Upper lobe of right lung (tissue), 1 donor: ENCODE results near the gene CHRM5. TPM values are rescaled to one million over a fixed set of nuclear protein-coding genes. Genes with fewer than 3 reads are reported as not detected.
A peak's percentile ranks its signal among the peaks of the same experiment; 100 is the strongest.
"Not testable (repeated sequence)": the region's sequence is repeated elsewhere in the genome, so short reads cannot be mapped to it uniquely, and the experiment has no call there.

ENCODE experiments used
- ATAC-seq: fragments of 200-7000 bp; cut with Tn5 transposase; one replicate; pipeline ENCODE4 v1.9.1; 2020; ENCODE audit warnings: mild to moderate bottlenecking, moderate library complexity
- DNase-seq: peaks from one replicate; pipeline ENCODE4 v3.0.0-alpha.2; 2020
- H3K27ac ChIP-seq: fragments of 200-600 bp; one replicate; pipeline ENCODE4 v1.8.0; 2022
- H3K27me3 ChIP-seq: fragments of 200-600 bp; one replicate; pipeline ENCODE4 v1.8.0; 2022; ENCODE audit warnings: mild to moderate bottlenecking
- H3K36me3 ChIP-seq: fragments of 200-600 bp; one replicate; pipeline ENCODE4 v1.8.0; 2022
- H3K4me1 ChIP-seq: fragments of 200-600 bp; one replicate; pipeline ENCODE4 v1.8.0; 2022
- H3K4me3 ChIP-seq: fragments of 200-600 bp; one replicate; pipeline ENCODE4 v1.8.0; 2022; ENCODE audit warnings: mild to moderate bottlenecking
- H3K9me3 ChIP-seq: fragments of 200-600 bp; one replicate; pipeline ENCODE4 v1.8.0; 2022
- CTCF ChIP-seq: fragments of 200-600 bp; IDR thresholded peaks from one replicate; pipeline ENCODE4 v1.8.0; 2022; ENCODE audit warnings: antibody characterized with exemption
- intact Hi-C: fragments of 100-400 bp; cut with DNase I; formaldehyde crosslinking; loops from one replicate; pipeline ENCODE4 v1.11.0; 2022
- total RNA-seq: library from RNA; stranded (reverse); fragmentation: NEBNext Ultra II Directional; extraction: Animal tissue kit (Norgen Biotek cat#: 25700); gene quantifications from one replicate; pipeline ENCODE4 v1.2.1, GENCODE V29; 2021
- donor health status: DM: no; HTN: yes; CAD: no; lungs with severe emphysema.

CHRM5 gene
- total RNA-seq, 1 donor from 2014 or later: not detected

GRCh38 chr15:33988384-33988783, 20.1 kb downstream of the CHRM5 start:
- Histone ChIP-seq H3K27me3 (no peaks in the 10 kb centered on the region), H3K27ac (no peak overlapping the region), H3K4me3 (no peak overlapping the region), H3K9me3 (no peaks in the 10 kb centered on the region), H3K4me1 (no peaks in the 10 kb centered on the region), H3K36me3 (no peaks in the 10 kb centered on the region)
- ATAC-seq (no peak), DNase-seq (no peak)
- TF ChIP-seq CTCF: no peak
- intact Hi-C loops: no loop called here

- H3K36me3 ChIP-seq: no peaks in the 10 kb centered on the region
- peak; percentile 12 for TF ChIP-seq CTCF
- no peak overlapping the region for H3K4me3 ChIP-seq
- intact Hi-C loops: no loop called here
- H3K9me3 ChIP-seq: no peaks in the 10 kb centered on the region
- DNase-seq (no peak), ATAC-seq (no peak)
- H3K27ac ChIP-seq: no peak overlapping the region
- H3K4me1 ChIP-seq: no peaks in the 10 kb centered on the region
- no peaks in the 10 kb centered on the region for H3K27me3 ChIP-seq
Measured at GRCh38 chr15:33994005-33994615, 25.8 kb downstream of the CHRM5 start.

- H3K27ac ChIP-seq, H3K4me1 ChIP-seq, H3K9me3 ChIP-seq, H3K4me3 ChIP-seq, DNase-seq, ATAC-seq, H3K36me3 ChIP-seq, H3K27me3 ChIP-seq, intact Hi-C loops: not testable (repeated sequence)
Measured at GRCh38 chr15:33995666-33996065, 27.4 kb downstream of the CHRM5 start.

GRCh38 chr15:34001536-34001935, 33.2 kb downstream of the CHRM5 start:
- Histone ChIP-seq H3K27me3 (no peaks in the 10 kb centered on the region), H3K4me1 (no peaks in the 10 kb centered on the region), H3K36me3 (no peaks in the 10 kb centered on the region), H3K27ac (no peak overlapping the region), H3K9me3 (no peaks in the 10 kb centered on the region), H3K4me3 (no peak overlapping the region)
- no peak for DNase-seq
- intact Hi-C loops: no loop called here
- ATAC-seq: no peak
- no peak for TF ChIP-seq CTCF

GRCh38 chr15:34006381-34006780, 38.1 kb downstream of the CHRM5 start:
- Histone ChIP-seq H3K4me1 (no peaks in the 10 kb centered on the region), H3K27ac (no peak overlapping the region), H3K4me3 (no peak overlapping the region), H3K27me3 (no peaks in the 10 kb centered on the region), H3K36me3 (no peaks in the 10 kb centered on the region), H3K9me3 (no peaks in the 10 kb centered on the region)
- no peak for TF ChIP-seq CTCF
- intact Hi-C loops: no loop called here
- DNase-seq: no peak
- ATAC-seq: no peak

- intact Hi-C loops: no loop called here
- H3K9me3 ChIP-seq: no peaks in the 10 kb centered on the region
- H3K27ac ChIP-seq: no peak overlapping the region
- DNase-seq (no peak), ATAC-seq (no peak)
- H3K27me3 ChIP-seq: no peaks in the 10 kb centered on the region
- H3K4me3 ChIP-seq: no peak overlapping the region
- H3K4me1 ChIP-seq: no peaks in the 10 kb centered on the region
- no peaks in the 10 kb centered on the region for H3K36me3 ChIP-seq
- no peak for TF ChIP-seq CTCF
Measured at GRCh38 chr15:34009656-34010055, 41.4 kb downstream of the CHRM5 start.
